ENCODE measurements around the gene KRTAP12-4.
"Not testable (repeated sequence)": the region's sequence is repeated elsewhere in the genome, so short reads cannot be mapped to it uniquely, and the experiment has no call there.

KRTAP12-4 gene

DNA sequence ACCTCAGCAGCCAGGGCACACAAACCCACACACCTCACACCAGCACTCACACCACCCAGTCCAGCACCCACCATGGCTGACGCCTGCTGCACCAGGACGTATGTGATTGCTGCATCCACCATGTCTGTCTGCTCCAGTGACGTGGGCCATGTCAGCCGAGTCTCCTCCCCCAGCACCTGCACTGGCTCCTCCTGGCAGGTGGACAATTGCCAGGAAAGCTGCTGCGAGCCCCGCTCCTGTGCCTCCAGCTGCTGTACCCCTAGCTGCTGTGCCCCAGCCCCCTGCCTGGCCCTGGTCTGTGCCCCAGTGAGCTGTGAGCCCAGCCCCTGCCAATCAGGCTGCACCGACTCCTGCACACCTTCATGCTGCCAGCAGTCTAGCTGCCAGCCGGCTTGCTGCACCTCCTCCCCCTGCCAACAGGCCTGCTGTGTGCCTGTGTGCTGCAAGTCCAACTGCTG lies 42.4 kb downstream of the KRTAP12-4 start, which contains the start of gene KRTAP10-8:
Gene KRTAP10-8 (plus strand): TSS at position 51 of the 458 bp plus-strand sequence. CDS start 22 bp downstream, at position 73.
- whole genome bisulfite sequencing (ENCODE audit: extremely low coverage, insufficient coverage, insufficient read length), result no CpG with 5 or more reads among the region's 8 CpGs
- H2BK5ac ChIP-seq (ENCODE audit: low read depth, low read length, poor library complexity), result no peak within 1 kb of the TSS
- no peak within 1 kb of the TSS for H3K23ac ChIP-seq (ENCODE audit: low read length)
- H3K79me1 ChIP-seq (ENCODE audit: low read length), result no peaks in the 10 kb centered on the region
- H3K14ac ChIP-seq (ENCODE audit: low read length), result no peak within 1 kb of the TSS
- no peak within 1 kb of the TSS for H2AFZ ChIP-seq (ENCODE audit: insufficient read depth, low read length, poor library complexity)
- no peaks in the 10 kb centered on the region for H3K79me2 ChIP-seq (ENCODE audit: control insufficient read depth, insufficient read depth, low read length, poor library complexity)
- H3K18ac ChIP-seq (ENCODE audit: low read length), result no peak within 1 kb of the TSS
- no peak within 1 kb of the TSS for H4K12ac ChIP-seq (ENCODE audit: low read depth, low read length)
- peak within 1 kb of the TSS; percentile 49 for H3K4me3 ChIP-seq (ENCODE audit: low read depth, low read length)
- H3K4ac ChIP-seq (ENCODE audit: low read depth, low read length), result no peak within 1 kb of the TSS
- H4K8ac ChIP-seq (ENCODE audit: low read depth, low read length), result no peak within 1 kb of the TSS
- no peak within 1 kb of the TSS for H3K9ac ChIP-seq (ENCODE audit: low read length)
- H3K27me3 ChIP-seq (ENCODE audit: insufficient read depth, low read length), result no peaks in the 10 kb centered on the region
- no peak within 1 kb of the TSS for H2BK120ac ChIP-seq (ENCODE audit: insufficient read depth, low read length, poor library complexity)
- no peak within 1 kb of the TSS for H4K91ac ChIP-seq (ENCODE audit: low read depth, low read length)
- no peak within 1 kb of the TSS for H2BK12ac ChIP-seq (ENCODE audit: low read length)
- no peaks in the 10 kb centered on the region for H3K36me3 ChIP-seq (ENCODE audit: control insufficient read depth in 1 of 2, insufficient read depth in 2 of 2, low read length in 2 of 2)
- no peak within 1 kb of the TSS for H3K4me2 ChIP-seq (ENCODE audit: low read length)
- H3K27ac ChIP-seq (ENCODE audit: low read depth, low read length), result no peak within 1 kb of the TSS
- no peaks in the 10 kb centered on the region for H3K4me1 ChIP-seq (ENCODE audit: control insufficient read depth in 1 of 2, insufficient read depth in 2 of 2, low read length in 2 of 2)
- H2AK5ac ChIP-seq (ENCODE audit: low read length), result no peak within 1 kb of the TSS
- no peak for DNase-seq
- peaks cover 26% of the 10 kb centered on the region for H3K9me3 ChIP-seq (ENCODE audit: insufficient read depth, low read depth, low read length)

DNA sequence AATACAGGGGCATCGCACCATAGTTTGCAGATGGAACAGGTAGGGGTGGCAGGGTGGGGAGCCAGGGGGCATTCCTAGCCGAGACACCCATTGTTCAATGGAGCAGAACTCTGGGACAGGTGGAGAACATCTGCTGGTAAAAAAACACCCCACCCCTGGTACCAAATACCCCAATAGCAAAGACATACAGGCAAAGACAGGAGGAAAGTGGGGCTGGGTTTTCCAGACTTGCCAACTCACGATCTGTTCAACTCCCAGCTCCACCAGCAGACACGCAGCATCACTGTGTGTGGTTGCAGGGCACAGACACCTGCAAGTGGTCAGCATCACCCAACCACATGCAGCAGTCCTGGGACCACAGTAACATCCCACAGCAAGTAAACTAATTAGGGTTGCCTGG lies 42.9 kb downstream of the KRTAP12-4 start:
- DNase-seq, result no peak
- Histone ChIP-seq H3K9ac (ENCODE audit: low read length) (no peak overlapping the region), H3K4me1 (ENCODE audit: control insufficient read depth in 1 of 2, insufficient read depth in 2 of 2, low read length in 2 of 2) (no peaks in the 10 kb centered on the region), H2AFZ (ENCODE audit: insufficient read depth, low read length, poor library complexity) (no peak overlapping the region), H3K4me3 (ENCODE audit: low read depth, low read length) (no peak overlapping the region), H2BK12ac (ENCODE audit: low read length) (no peak overlapping the region), H3K14ac (ENCODE audit: low read length) (no peak overlapping the region), H4K12ac (ENCODE audit: low read depth, low read length) (no peak overlapping the region), H3K36me3 (ENCODE audit: control insufficient read depth in 1 of 2, insufficient read depth in 2 of 2, low read length in 2 of 2) (no peaks in the 10 kb centered on the region), H2BK5ac (ENCODE audit: low read depth, low read length, poor library complexity) (no peak overlapping the region), H3K4me2 (ENCODE audit: low read length) (no peak overlapping the region), H3K4ac (ENCODE audit: low read depth, low read length) (no peak overlapping the region), H3K79me2 (ENCODE audit: control insufficient read depth, insufficient read depth, low read length, poor library complexity) (no peaks in the 10 kb centered on the region), H4K8ac (ENCODE audit: low read depth, low read length) (no peak overlapping the region), H3K23ac (ENCODE audit: low read length) (no peak overlapping the region), H3K18ac (ENCODE audit: low read length) (no peak overlapping the region), H3K79me1 (ENCODE audit: low read length) (no peaks in the 10 kb centered on the region), H2BK120ac (ENCODE audit: insufficient read depth, low read length, poor library complexity) (no peak overlapping the region), H3K9me3 (ENCODE audit: insufficient read depth, low read depth, low read length) (peaks cover 26% of the 10 kb centered on the region), H3K27me3 (ENCODE audit: insufficient read depth, low read length) (no peaks in the 10 kb centered on the region), H2AK5ac (ENCODE audit: low read length) (no peak overlapping the region), H3K27ac (ENCODE audit: low read depth, low read length) (no peak overlapping the region), H4K91ac (ENCODE audit: low read depth, low read length) (no peak overlapping the region)
- WGBS (ENCODE audit: extremely low coverage, insufficient coverage, insufficient read length), result no CpG with 5 or more reads among the region's 4 CpGs

DNA sequence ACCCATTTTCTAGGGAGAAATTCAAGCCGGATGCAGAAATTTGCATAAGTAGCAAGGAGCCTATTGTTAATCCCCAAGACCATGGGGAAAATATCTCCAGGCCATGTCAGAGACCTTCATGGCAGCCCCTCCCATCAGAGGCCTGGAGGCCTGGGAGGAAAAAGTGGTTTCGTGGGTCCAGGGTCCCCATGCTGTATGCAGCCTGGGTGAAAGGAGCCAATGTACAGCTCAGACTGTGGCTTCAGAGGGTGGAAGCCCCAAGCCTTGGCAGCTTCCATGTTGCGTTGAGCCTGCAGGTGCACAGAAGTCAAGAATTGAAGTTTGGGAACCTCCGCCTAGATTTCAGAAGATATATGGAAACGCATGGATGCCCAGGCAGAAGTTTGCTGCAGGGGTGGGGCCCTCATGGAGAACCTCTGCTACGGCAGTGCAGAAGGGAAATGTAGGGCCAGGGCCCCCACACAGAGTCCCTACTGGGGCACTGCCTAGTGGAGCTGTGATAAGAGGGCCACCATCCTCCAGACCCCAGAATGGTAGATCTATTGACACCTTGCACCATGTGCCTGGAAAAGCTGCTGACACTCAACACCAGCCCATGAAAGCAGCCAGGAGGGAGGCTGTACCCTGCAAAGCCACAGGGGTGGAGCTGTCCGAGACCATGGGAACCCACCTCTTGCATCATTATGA lies 44.2 kb downstream of the KRTAP12-4 start:
- H3K27ac ChIP-seq (ENCODE audit: low read depth, low read length); H2AK5ac ChIP-seq (ENCODE audit: low read length); H4K91ac ChIP-seq (ENCODE audit: low read depth, low read length); H2BK5ac ChIP-seq (ENCODE audit: low read depth, low read length, poor library complexity); H3K79me1 ChIP-seq (ENCODE audit: low read length); H4K12ac ChIP-seq (ENCODE audit: low read depth, low read length); H3K4me3 ChIP-seq (ENCODE audit: low read depth, low read length); DNase-seq; H3K18ac ChIP-seq (ENCODE audit: low read length); H3K79me2 ChIP-seq (ENCODE audit: control insufficient read depth, insufficient read depth, low read length, poor library complexity); H3K9ac ChIP-seq (ENCODE audit: low read length); H4K8ac ChIP-seq (ENCODE audit: low read depth, low read length); H3K27me3 ChIP-seq (ENCODE audit: insufficient read depth, low read length); H3K4me1 ChIP-seq (ENCODE audit: control insufficient read depth in 1 of 2, insufficient read depth in 2 of 2, low read length in 2 of 2); H3K23ac ChIP-seq (ENCODE audit: low read length); H3K14ac ChIP-seq (ENCODE audit: low read length); H2BK120ac ChIP-seq (ENCODE audit: insufficient read depth, low read length, poor library complexity); H2BK12ac ChIP-seq (ENCODE audit: low read length); H3K4ac ChIP-seq (ENCODE audit: low read depth, low read length); H3K36me3 ChIP-seq (ENCODE audit: control insufficient read depth in 1 of 2, insufficient read depth in 2 of 2, low read length in 2 of 2); H2AFZ ChIP-seq (ENCODE audit: insufficient read depth, low read length, poor library complexity); H3K4me2 ChIP-seq (ENCODE audit: low read length): not testable (repeated sequence)
- no CpG with 5 or more reads among the region's 7 CpGs for WGBS (ENCODE audit: extremely low coverage, insufficient coverage, insufficient read length)
- peaks cover 20% of the 10 kb centered on the region for H3K9me3 ChIP-seq (ENCODE audit: insufficient read depth, low read depth, low read length)

DNA sequence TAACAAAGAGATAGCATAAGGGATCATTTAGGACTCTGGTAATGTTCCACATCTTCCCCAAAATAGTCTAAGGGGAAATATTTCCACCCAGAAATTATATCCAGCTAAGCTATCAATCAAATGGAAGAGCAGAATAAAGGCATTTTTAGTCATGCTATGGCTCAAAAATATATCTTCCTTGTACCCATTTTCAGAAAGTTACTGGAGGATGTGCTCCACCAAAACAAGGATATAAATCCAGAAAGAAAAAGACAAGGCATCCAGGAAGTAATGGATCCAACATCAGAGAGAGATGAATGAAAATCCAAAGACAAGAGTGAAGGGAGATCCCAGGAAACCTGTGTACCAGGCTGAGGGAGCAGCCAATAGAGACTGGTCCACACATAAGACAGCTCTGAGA lies 45.3 kb downstream of the KRTAP12-4 start:
- H3K14ac ChIP-seq (ENCODE audit: low read length), result no peak overlapping the region
- H3K23ac ChIP-seq (ENCODE audit: low read length), result no peak overlapping the region
- H2AK5ac ChIP-seq (ENCODE audit: low read length), result no peak overlapping the region
- H3K18ac ChIP-seq (ENCODE audit: low read length), result no peak overlapping the region
- no peaks in the 10 kb centered on the region for H3K4me1 ChIP-seq (ENCODE audit: control insufficient read depth in 1 of 2, insufficient read depth in 2 of 2, low read length in 2 of 2)
- no peaks in the 10 kb centered on the region for H3K79me1 ChIP-seq (ENCODE audit: low read length)
- H2BK5ac ChIP-seq (ENCODE audit: low read depth, low read length, poor library complexity), result no peak overlapping the region
- peaks cover 17% of the 10 kb centered on the region for H3K9me3 ChIP-seq (ENCODE audit: insufficient read depth, low read depth, low read length)
- H3K27ac ChIP-seq (ENCODE audit: low read depth, low read length), result no peak overlapping the region
- no peak overlapping the region for H4K12ac ChIP-seq (ENCODE audit: low read depth, low read length)
- H3K4me2 ChIP-seq (ENCODE audit: low read length), result no peak overlapping the region
- H3K9ac ChIP-seq (ENCODE audit: low read length), result no peak overlapping the region
- no peak overlapping the region for H3K4ac ChIP-seq (ENCODE audit: low read depth, low read length)
- DNase-seq, result no peak
- H4K91ac ChIP-seq (ENCODE audit: low read depth, low read length), result no peak overlapping the region
- no peak overlapping the region for H3K4me3 ChIP-seq (ENCODE audit: low read depth, low read length)
- no peak overlapping the region for H2AFZ ChIP-seq (ENCODE audit: insufficient read depth, low read length, poor library complexity)
- H2BK120ac ChIP-seq (ENCODE audit: insufficient read depth, low read length, poor library complexity), result no peak overlapping the region
- no peaks in the 10 kb centered on the region for H3K79me2 ChIP-seq (ENCODE audit: control insufficient read depth, insufficient read depth, low read length, poor library complexity)
- H2BK12ac ChIP-seq (ENCODE audit: low read length), result no peak overlapping the region
- no peak overlapping the region for H4K8ac ChIP-seq (ENCODE audit: low read depth, low read length)
- no peaks in the 10 kb centered on the region for H3K36me3 ChIP-seq (ENCODE audit: control insufficient read depth in 1 of 2, insufficient read depth in 2 of 2, low read length in 2 of 2)
- no peaks in the 10 kb centered on the region for H3K27me3 ChIP-seq (ENCODE audit: insufficient read depth, low read length)

All from trophoblast cell (in vitro differentiated cells and primary cell).